Erythroblast (primary cell): ENCODE data around the gene CFAP46.
"Not testable (repeated sequence)": the region's sequence is repeated elsewhere in the genome, so short reads cannot be mapped to it uniquely, and the experiment has no call there.

Experiments
- GATA1 ChIP-seq: IDR thresholded peaks from 2 replicates; pipeline ENCODE4 v1.6.1; 2011; ENCODE audit warnings: low read depth, mild to moderate bottlenecking, control low read depth, low read length, moderate library complexity
- POLR2A ChIP-seq: IDR thresholded peaks from 2 replicates; pipeline ENCODE4 v1.6.1; 2011; ENCODE audit warnings: mild to moderate bottlenecking, low read length

GRCh38 chr10:132902656-132903575, 39.5 kb downstream of the CFAP46 start:
- not testable (repeated sequence) for TF ChIP-seq POLR2A, GATA1
